NCI-H187 (cell line): ENCODE results near the gene FANCC.

Experiments used
- DNase-seq, 2 experiments: peaks; one replicate each; lab custom pipeline; 2025; lab: John Stamatoyannopoulos, UW

The FANCC gene

DNA sequence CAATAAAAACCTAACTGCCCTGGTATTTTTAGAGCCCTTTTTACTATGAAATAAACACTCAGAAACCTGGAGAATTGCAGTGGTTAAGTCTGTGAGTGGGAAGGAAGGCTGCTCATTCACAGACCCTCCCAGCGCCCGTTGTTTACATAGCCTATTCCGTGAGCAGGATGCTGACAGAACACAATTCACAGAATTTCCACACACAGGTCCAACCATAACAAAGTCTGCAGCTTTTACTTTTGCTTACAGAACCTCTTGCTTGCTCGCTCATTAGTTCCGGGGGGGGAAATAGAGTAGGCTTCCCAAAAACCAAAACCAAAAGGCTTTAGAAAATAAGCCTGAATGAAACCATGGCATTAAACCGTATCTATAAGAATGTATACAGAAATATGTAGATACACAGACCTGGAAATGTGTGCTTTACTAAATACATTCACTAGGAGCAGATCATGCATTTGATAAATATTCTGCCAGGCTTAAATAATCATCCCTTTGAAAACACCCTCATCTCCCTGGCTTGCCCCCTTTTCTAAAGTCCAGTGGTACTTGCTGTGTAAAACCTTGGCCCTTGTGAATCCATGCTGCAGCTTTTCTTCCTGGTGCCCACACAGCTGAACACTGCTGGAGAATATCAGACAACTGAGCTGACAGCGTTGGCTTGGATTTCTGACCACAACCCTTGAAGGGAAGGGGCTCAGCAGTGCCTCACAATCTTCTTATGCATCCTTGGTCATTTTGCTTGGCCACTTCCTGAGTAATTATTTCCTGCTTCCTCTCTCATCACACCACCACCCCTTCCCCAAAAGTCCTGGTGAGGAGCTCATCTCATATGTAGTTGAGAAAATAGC is 128.0 kb downstream of the FANCC start:
- DNase-seq, result no peak

DNA sequence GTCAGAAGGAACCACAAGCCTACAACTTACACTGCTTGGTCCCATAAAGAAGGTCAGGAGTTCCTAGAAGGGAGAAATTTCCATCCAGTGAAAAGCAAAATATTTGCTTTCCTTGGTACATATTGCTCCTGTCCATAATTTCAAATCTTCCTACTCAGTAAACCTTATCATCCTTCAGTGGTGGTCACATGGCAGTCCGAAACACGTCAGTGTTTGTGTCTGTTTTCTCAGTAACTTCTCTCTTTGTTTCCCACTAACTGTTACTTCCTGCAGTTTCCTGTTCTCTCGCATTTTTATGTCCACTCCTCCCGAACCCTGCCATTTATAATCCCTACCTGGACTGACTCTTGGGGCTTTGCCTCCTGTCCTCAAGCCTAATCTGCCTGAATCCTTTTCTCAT is 129.1 kb downstream of the FANCC start:
- DNase-seq, result no peak

DNA sequence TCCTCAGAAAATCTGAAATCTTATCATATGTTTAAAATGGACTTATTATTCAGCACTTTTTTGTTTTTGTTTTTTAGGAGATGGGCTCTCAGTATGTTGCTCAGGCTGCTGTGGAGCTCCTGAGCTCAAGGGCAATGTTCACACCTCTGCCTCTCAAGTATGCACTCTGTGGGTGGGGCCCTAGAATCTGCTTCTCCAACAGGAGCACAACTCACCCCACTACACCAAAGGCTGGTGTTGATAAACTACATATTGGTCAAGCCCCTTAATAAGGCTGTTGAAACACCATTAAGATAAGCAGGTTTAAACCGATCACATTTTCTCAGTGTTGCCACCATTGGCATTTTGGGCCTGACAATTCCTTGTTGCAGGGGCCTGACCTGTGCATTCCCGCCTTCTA is 131.6 kb downstream of the FANCC start:
- DNase-seq, result no peak

DNA sequence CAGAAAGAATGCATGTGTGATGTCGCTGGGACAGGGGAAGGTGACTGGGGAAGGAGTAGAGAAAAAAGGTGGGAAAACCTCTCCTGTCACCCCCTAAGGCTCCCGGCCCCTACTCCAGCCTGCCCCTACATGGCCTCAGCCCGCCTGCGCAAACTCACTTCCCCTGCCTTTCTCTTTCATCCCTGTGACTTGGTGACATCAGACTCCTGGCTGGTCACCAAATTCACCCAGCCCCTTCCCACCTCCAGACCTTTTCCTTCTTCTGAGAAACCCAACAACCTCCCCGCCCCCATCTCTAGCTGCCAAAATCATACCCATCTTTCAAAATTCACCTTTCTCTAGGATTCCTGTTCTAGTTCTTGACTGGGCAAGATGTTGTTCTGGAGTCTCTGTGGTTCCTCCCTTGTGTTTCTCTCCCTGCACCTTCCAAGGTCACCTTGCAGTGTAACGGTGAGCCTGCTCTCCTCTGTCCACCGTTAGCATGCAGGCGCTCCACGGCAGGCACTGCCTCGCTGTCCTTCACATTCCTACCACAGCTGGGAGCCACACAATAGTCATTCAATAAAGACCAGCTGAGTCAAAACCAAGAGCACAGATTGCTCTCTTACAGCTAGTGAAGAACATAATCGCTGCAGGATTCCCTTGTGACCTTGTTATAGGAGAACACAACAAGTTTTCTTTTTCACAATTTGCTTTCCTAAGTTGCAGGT is 134.5 kb downstream of the FANCC start:
- no peak for DNase-seq

DNA sequence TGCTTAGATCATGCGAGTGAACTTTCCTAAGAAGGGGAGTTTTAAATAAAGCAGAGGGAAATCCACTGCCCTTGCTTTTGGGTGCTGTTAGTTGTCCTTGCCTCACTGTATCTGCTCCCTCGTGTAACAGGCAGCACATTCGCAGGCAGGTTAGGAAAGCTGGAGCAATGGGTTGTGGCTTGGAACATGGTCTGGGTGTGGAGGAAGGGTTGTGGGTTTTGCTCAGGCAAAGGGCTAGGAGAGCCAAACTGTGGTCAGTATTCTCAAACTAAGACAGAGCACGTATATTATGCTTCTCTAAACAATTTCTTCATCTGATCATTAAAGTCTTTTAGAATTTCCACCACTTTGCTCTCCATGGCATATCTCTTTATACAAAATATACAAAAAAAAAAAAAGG is 135.7 kb downstream of the FANCC start:
- DNase-seq, result no peak

DNA sequence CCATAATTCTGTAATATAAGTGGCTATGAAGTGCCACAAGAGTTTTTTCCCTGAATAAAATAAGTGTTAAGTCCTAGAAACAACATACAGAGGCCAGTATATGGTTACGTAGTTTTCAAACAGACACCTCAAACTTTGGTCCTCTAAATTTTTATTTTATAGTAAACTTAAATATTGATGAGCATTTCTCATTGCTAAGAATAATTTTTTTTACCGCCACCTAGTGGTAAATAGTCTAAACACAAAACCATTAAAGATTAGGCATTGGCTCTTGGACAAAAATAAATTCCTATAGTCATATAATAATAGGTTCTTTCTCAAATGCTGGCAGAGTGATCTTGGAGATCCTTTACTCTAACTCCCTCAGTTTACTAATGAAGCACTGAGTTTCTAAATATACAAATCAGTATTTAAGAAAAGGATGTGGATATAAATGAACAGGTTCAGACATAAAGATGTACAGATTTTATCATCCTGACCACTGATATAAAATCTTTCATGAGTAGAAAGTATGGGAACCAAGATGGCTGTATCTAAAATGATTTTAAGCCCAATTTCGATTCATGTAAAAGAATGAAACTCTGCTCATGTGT is 136.2 kb downstream of the FANCC start:
- no peak for DNase-seq

DNA sequence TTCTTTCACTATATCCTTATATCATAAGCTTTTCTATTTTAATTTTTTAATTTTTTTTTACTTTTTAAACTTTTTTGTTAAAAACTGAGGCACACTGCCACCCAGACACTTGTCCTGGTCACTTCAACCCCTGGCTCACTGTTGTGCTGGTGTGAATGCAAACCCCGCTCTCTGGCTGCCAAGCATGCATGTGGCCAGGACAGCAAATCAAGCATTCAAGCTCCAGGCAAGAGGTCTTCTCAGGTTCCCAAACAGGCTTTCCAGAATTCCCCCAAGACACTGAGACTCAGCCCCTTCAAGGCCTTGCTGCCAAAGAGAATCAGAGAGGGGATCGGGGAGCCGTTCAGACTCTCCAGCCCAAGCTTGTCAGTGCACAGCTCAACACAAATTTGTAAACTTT is 139.9 kb downstream of the FANCC start:
- no peak for DNase-seq

DNA sequence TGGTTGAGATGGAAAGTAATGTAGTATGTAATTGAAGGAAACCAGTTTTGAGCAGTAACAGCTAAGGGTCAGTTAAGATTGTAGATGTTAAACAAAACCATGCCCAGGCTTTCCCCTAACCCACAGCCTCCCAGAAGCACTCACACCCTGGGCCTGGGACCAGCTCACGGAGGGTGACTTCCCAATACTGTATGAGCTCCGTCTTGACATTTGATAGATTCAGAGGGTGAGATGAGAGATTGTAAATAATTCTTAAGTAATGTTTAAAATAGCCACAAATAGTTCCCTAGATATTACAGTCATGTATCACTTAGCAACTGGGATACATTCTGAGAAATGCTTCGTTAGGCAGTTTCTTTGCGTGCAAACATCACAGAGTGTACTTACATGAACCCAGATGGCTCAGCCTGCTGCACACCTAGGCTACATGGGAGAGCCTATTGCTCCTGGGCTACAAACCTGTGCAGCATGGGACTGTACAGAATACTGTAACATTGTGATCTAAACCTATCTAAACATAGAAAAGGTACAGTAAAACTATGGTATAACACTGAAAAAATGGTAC is 140.7 kb downstream of the FANCC start:
- DNase-seq, result no peak

DNA sequence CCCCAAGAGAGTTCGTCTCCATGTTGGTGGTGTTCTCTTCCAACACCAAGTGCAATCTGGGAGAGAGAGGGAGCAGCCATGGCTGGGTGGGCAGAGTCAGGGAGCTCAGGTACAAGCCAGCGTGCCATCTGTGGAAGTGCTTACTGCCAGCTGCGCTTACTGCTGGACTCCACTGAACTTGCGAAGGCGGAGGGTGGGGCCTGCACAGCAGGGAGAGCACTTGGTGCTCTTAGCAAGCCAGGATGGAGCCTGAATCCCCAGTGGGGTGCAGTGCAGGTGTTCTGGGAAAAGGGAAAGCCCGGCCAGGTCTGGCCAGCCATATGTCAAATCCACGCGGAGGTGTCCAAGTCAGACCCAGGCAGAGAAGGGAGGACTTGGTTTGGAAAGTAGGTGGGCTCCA is 142.0 kb downstream of the FANCC start:
- DNase-seq, result peak; percentile 4 to 54

DNA sequence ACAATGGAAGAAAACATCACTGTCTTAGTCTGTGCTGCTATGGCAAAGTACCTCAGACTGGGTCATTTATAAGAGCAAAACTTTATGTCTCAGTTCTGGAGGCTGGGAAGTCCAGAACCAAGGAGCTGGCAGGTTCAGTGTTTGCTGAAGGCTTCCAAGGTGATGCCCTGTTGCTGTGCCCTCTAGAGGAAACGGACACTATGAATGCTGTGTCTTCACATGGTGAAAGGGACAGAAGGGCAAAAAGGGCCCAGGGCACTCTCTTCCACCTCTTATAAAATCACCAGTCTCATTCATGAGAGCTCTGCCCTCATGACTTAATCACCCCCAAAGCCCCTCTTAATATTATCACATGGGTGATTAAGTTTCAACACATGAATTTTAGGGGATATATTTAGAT is 143.5 kb downstream of the FANCC start:
- DNase-seq, result no peak

DNA sequence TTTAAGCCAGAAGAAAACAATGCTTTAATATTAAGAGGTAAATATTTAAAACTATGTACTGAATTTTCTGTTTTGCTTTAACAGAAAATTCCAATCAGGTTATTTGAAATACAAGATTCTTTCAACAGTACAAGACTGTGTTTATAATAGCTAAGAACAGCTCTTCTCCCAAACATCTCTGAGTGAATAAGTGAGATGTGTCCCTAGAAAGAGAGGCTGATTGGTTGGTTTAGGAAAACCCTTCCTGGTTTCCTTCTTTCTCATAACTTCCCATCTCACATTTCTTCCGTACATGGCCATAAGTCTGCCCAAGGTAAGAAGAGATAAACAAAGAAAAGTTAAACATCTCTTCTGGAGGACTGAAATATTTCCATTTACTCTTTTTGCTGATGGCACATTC is 145.9 kb downstream of the FANCC start:
- no peak for DNase-seq

DNA sequence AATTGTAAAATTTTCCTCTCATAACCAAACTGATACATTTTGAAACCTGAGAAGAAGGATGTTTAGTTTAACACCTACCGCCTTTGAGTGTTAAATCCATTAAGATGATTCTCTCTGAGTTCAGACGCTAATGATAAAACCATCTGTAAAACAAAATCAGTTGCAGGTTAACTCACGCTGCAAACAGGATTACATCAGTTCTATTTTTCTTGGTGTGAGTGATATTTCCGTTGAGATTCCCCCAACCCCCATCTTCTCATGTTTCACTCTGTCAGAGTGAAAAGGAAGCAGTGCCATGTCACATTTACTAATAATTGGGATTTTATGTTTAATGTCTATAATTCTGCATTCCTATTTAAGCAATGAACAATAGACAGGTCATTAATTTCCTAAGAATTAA is 146.5 kb downstream of the FANCC start:
- no peak for DNase-seq

DNA sequence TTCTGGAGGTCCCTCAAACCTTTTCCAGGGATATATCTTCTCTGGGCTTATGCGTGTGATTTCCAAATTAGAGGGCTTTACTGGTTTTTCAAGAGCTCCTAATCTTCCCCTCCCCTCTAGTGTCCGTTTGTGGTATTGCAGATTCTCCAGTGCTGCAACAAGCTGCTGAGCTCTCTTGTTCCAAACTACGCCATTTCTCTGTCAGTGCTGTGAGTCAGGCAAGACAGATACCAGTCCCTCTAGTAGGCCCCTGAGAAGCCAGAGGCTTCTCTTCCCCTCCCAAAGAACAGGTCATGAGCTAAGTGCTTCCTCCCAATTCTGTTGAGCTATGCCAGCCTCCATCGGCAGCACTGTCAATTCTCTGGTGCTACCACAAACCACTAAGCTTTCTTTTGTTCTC is 149.5 kb downstream of the FANCC start:
- DNase-seq, result peak in 1 of 2 experiments; percentile 3

DNA sequence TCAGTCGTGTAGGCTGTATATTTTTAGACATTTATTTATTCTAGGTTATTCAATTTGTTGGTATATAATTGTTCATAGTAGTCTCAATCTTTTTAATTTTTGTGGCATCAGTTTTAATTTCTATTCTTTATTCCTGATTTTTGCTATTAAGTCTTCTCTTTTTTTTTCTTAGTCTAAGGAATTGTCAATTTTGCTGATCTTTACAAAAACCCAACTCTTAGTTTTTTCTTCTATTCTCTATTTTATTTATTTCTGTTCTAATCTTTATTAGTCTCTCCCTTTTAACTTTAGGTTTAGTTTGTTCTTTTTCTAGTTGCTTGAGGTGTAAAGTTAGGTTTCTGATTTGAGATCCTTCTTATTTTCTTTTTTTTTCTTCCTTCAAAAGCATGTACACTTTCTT is 152.5 kb downstream of the FANCC start:
- DNase-seq, result no peak

DNA sequence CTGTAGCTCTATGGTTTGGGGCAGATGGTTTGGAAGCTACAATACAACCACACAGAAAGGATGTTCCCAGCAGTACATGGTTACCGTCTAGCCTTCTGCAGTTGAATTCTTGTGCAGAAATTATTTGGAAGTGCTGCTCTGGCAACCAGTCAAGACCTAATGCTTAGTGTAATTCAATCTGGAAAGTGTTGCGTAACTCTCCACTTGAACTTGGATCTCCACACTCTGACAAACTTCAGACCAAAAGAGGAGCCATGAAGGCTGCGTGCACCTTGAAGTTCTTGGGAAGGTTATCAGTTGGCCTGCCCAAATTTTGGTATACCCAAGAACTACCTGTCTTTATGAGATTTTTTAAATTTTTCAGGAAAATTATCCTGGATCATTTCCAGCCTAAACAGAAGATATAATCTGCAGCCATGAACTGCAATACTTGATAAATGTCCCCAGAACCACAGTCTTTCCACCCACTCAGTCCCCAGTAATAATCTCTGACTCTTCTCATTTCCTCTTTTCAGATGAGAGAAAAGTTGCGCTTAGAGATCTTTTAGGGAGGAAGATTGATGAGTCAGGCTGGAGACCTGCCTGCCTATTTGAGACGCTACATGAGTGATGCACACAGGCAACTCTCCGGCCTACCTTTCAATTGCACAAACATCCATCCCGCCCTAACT is 159.9 kb downstream of the FANCC start:
- no peak for DNase-seq

DNA sequence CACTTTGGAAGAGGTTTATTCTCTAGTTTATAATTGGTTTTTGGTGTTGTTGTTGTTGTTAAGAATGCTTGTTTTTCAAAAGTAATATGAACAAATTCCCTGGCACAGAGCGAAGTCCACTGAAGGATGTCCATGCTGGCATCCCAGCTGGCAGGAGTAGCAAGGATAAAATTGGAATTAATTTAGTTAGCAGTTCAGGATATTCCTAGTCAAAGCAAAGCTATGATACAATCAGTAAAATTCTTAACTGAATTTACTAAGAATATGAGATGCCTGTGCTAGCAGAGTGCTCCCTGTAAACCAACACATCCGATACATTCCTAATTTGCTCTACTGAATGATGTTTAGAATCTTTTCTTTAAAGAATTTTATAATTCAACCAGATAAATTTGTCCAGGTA is 161.4 kb downstream of the FANCC start:
- DNase-seq, result no peak

DNA sequence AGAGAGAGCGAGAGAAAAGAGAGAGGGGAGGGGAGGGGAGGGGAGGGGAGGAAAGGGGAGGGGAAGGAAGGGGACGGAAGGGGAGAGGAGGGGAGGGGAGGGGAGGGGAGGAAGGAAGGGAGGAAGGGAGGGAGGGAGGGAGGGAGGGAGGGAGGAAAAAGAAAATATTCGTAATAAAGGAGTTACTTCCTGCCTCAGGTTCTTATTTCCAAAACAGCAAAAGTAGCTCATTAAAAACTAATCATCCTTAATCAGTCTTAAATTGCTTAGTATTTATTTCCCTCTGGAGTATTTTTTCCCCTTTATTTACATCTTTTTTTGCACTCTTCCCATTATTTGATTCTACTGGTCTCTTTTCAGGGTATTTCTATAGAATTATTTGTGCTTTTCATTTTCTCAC is 162.3 kb downstream of the FANCC start:
- no peak for DNase-seq

DNA sequence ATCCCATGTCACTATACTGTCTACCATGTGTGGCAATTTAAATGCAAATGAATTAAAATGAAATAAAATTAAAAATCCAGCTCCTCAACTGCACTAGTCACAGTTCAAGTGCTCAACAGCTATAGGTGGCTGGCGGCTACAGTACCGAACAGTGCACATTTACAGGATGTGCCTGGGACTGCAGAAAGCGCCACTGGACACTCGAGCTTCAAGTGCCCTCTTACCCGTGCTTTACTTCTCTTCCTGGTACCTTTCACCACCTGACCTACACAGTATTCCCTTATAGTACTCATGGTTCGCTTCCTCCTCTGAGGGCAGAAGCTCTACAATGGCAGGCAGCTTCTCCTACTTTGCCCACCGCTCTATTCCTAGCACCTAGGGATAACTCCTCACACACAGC is 166.6 kb downstream of the FANCC start:
- peak; percentile 51 to 65 for DNase-seq

DNA sequence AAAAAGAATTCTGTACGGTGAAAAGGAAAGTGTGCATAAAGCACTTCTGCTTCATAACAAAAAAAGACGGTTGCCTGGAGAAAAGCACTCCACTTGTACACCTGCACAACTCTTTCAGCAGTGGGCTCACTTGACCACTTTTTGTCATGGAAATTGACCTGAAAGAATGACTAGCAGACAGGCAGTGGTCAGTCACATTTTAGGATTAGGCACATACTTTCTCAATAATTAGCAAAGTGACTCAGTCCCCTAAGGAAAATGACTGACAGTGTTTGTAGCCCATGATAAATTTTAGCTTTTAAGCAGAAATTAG is 169.3 kb downstream of the FANCC start:
- DNase-seq, result no peak

DNA sequence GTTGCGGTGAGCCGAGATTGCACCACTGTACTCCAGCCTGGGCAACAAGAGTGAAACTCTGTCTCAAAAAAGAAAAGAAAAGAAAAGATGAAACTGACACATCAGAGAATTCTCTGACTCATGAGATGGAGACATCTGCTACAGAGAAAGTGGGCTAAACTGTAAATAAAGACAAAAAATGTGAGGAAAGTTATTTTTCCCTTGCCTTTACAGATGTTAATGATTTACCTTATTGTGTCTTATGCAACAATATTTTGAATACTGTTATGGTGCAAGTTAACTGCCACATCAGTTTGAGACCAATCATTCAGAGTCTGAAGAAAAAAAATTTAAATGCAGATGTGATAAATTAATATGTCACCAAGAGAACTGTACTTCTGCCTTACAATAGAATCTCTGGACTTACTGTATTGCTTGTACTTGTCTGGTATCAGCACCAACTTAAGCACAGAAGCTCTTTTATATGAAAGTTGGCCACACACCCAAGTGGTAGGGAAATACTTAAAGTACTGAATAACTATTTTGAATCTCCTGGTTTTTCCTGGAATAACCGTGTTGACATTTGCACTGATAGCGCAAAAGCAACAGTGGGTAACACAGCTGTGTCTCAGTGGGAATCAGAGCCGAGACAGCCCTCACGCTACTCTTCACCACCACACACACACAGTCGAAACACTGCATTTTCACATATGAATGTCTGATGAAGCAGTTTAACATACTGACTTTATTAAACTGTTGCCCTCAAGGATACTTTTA is 169.9 kb downstream of the FANCC start:
- no peak for DNase-seq
